Keratinocyte (primary cell): ENCODE results near the gene UNC5A. TPM values are rescaled to one million over a fixed set of nuclear protein-coding genes. Genes with fewer than 3 reads are reported as not detected.

Source experiments
- DNase-seq: peaks from one replicate; pipeline ENCODE4 v3.0.0-alpha.2; 2011; ENCODE audit warnings: low read depth, missing footprints, low spot score
- FAIRE-seq: peaks from 2 replicates; lab custom pipeline; 2011; peaks lifted over from hg19 to GRCh38; lab: Jason Lieb, UNC
- H2AFZ ChIP-seq: 2 replicates; pipeline ENCODE4 v1.6.0; 2012; ENCODE audit warnings: low read length, control low read depth, inconsistent platforms; ENCODE audit not compliant: control insufficient read depth
- H3K27ac ChIP-seq: 2 replicates; pipeline ENCODE4 v1.5.1; 2011; ENCODE audit warnings: low read length; ENCODE audit not compliant: control insufficient read depth, insufficient read depth
- H3K27me3 ChIP-seq: 3 replicates; pipeline ENCODE4 v1.6.0; 2011; ENCODE audit warnings: low read length; ENCODE audit not compliant: control insufficient read depth, insufficient read depth; ENCODE audit errors: extremely low read depth
- H3K36me3 ChIP-seq, 2 experiments: 2 replicates in 1 of 2; 3 replicates in 1 of 2; pipeline ENCODE4 v1.5.1; 2011; ENCODE audit warnings: low read length in 2 of 2, mild to moderate bottlenecking in 1 of 2; ENCODE audit not compliant: control insufficient read depth in 2 of 2, insufficient read depth in 2 of 2; ENCODE audit errors: extremely low read depth in 1 of 2
- H3K4me1 ChIP-seq: 3 replicates; pipeline ENCODE4 v1.5.1; 2011; ENCODE audit warnings: low read length; ENCODE audit not compliant: control insufficient read depth, insufficient read depth; ENCODE audit errors: extremely low read depth
- H3K4me2 ChIP-seq: 3 replicates; pipeline ENCODE4 v1.6.0; 2011; ENCODE audit warnings: low read depth, low read length; ENCODE audit not compliant: control insufficient read depth, insufficient read depth; ENCODE audit errors: extremely low read depth
- H3K4me3 ChIP-seq, 3 experiments: fragments of 200-600 bp in 1 of 3; sonication (generic) in 1 of 3; 2 replicates in 2 of 3; 3 replicates in 1 of 3; pipeline ENCODE4 v1.5.1; 2011 to 2016; ENCODE audit warnings: low read length in 3 of 3, mild to moderate bottlenecking in 3 of 3, control low read depth in 2 of 3, inconsistent platforms in 1 of 3, low read depth in 1 of 3, mixed read lengths in 1 of 3, mixed run types in 1 of 3, moderate library complexity in 1 of 3; ENCODE audit not compliant: control insufficient read depth in 2 of 3, insufficient read depth in 2 of 3; ENCODE audit errors: extremely low read depth in 1 of 3
- H3K79me2 ChIP-seq: 2 replicates; pipeline ENCODE4 v1.6.0; 2012; ENCODE audit warnings: low read length; ENCODE audit not compliant: control insufficient read depth, insufficient read depth
- H3K9ac ChIP-seq: 3 replicates; pipeline ENCODE4 v1.6.0; 2011; ENCODE audit warnings: low read length; ENCODE audit not compliant: control insufficient read depth, insufficient read depth; ENCODE audit errors: extremely low read depth
- H3K9me1 ChIP-seq: 3 replicates; pipeline ENCODE4 v1.6.0; 2011; ENCODE audit warnings: low read length; ENCODE audit not compliant: control insufficient read depth, insufficient read depth; ENCODE audit errors: extremely low read depth
- H3K9me3 ChIP-seq: 2 replicates; pipeline ENCODE4 v1.5.1; 2012; ENCODE audit warnings: low read depth, low read length; ENCODE audit not compliant: control insufficient read depth
- H4K20me1 ChIP-seq: 3 replicates; pipeline ENCODE4 v1.6.0; 2011; ENCODE audit warnings: low read length; ENCODE audit not compliant: control insufficient read depth, insufficient read depth; ENCODE audit errors: extremely low read depth
- EZH2 ChIP-seq: IDR thresholded peaks from one replicate; pipeline ENCODE4 v1.6.1; 2012; ENCODE audit warnings: inconsistent platforms, mild to moderate bottlenecking, low read length, moderate library complexity
- dilution Hi-C: fragments of 300-500 bp; cut with MboI; formaldehyde crosslinking; loops from one replicate; pipeline ENCODE4 v1.7.0; 2020; ENCODE audit warnings: low sequenced_read_pairs; ENCODE audit not compliant: extremely low pct_ligation_motif_present
- polyA plus RNA-seq, 5 experiments: library from polyadenylated mRNA; depleted of rRNA in 3 of 5; stranded (reverse) in 3 of 5; stranded (forward) in 1 of 5; unstranded in 1 of 5; fragments of >200 nt; gene quantifications; 1 replicate in 1 of 5; 2 replicates in 3 of 5; 3 replicates in 1 of 5; pipeline versions ENCODE4 v1.2.1 to v1.2.3, GENCODE V29; 2011 to 2012; ENCODE audit warnings: missing spikeins in 2 of 5, low read depth in 1 of 5, low replicate concordance in 1 of 5
- TF ChIP-seq, protein P1 (sequence below), 3 experiments: IDR thresholded peaks in 1 of 3; conservative IDR thresholded peaks in 1 of 3; optimal IDR thresholded peaks in 1 of 3; 2 replicates in 2 of 3; 3 replicates in 1 of 3; pipeline versions ENCODE3 to v1.5.1; 2011; ENCODE audit warnings: low read length in 3 of 3, mild to moderate bottlenecking in 3 of 3, moderate library complexity in 2 of 3, control low read depth in 1 of 3, inconsistent platforms in 1 of 3; ENCODE audit not compliant: insufficient read depth in 2 of 3; ENCODE audit errors: extremely low read depth in 1 of 3

The UNC5A gene
- polyA plus RNA-seq, 1 donor (not counting 4 experiments of a cell fraction or from before 2014, with no cell fraction given), result not detected

DNA sequence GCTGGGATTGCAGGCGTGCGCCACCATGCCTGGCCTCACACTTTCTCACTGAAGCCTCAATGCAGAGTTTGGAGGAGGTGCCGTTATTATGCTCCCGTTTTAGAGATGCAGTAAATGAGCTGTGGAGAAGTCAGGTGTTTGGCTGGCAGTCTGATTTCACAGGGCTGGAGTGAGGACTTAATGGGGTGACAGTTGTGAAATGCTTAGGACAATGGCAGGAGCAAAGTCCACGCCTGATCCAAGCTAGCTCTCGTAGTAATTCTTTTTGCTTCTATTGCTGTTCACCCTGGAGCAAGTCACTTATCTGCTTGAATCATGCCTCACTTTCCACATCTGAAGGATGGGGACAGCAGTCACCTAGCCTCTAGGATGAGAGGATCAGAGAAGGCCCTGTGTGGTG is 21.8 kb downstream of the UNC5A start:
- dilution Hi-C loops, result no loop called here
- Histone ChIP-seq H3K4me3 (no peak overlapping the region), H3K4me1 (no peaks in the 10 kb centered on the region), H3K9me3 (no peaks in the 10 kb centered on the region), H3K27ac (no peak overlapping the region), H3K9ac (no peak overlapping the region), H3K36me3 (no peaks in the 10 kb centered on the region), H3K27me3 (no peaks in the 10 kb centered on the region), H2AFZ (no peak overlapping the region), H4K20me1 (no peaks in the 10 kb centered on the region), H3K79me2 (no peaks in the 10 kb centered on the region), H3K9me1 (no peaks in the 10 kb centered on the region), H3K4me2 (no peak overlapping the region)
- no peak for FAIRE-seq
- no peak for DNase-seq
- no peak for TF ChIP-seq EZH2
- TF ChIP-seq, protein P1, sequence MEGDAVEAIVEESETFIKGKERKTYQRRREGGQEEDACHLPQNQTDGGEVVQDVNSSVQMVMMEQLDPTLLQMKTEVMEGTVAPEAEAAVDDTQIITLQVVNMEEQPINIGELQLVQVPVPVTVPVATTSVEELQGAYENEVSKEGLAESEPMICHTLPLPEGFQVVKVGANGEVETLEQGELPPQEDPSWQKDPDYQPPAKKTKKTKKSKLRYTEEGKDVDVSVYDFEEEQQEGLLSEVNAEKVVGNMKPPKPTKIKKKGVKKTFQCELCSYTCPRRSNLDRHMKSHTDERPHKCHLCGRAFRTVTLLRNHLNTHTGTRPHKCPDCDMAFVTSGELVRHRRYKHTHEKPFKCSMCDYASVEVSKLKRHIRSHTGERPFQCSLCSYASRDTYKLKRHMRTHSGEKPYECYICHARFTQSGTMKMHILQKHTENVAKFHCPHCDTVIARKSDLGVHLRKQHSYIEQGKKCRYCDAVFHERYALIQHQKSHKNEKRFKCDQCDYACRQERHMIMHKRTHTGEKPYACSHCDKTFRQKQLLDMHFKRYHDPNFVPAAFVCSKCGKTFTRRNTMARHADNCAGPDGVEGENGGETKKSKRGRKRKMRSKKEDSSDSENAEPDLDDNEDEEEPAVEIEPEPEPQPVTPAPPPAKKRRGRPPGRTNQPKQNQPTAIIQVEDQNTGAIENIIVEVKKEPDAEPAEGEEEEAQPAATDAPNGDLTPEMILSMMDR (optimal IDR thresholded peaks at IDR 0.05 in 1 of 3, IDR thresholded peaks at IDR 0.05 in 1 of 3, conservative IDR thresholded peaks at IDR 0.05 in 1 of 3; ENCODE audit: extremely low read depth in 1 of 3, insufficient read depth in 2 of 3, low read length in 3 of 3), result no peak

DNA sequence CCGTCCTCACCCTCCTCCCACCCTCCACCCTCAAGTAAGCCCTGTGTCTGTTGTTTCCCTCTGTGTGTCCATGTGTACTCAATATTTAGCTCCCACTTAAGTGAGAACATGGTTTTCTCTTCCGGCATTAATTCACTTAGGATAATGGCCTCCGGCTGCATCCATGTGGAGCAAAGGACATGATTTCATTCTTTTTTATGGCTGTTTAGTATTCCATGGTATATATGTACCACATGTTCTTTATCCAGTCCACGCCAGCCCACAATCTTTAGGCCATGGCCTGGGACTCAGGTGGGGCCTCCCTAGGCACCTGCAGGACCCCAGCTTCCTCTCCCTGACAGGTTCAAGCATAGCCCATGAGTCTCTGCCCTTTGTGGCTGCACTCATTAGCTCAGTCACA is 22.9 kb downstream of the UNC5A start:
- no peaks in the 10 kb centered on the region for H4K20me1 ChIP-seq
- no peaks in the 10 kb centered on the region for H3K9me1 ChIP-seq
- no peak overlapping the region for H3K27ac ChIP-seq
- H2AFZ ChIP-seq, result no peak overlapping the region
- no peaks in the 10 kb centered on the region for H3K27me3 ChIP-seq
- H3K4me1 ChIP-seq, result no peaks in the 10 kb centered on the region
- FAIRE-seq, result no peak
- dilution Hi-C loops, result no loop called here
- H3K4me3 ChIP-seq, result no peak overlapping the region
- H3K79me2 ChIP-seq, result no peaks in the 10 kb centered on the region
- H3K9me3 ChIP-seq, result no peaks in the 10 kb centered on the region
- H3K9ac ChIP-seq, result no peak overlapping the region
- TF ChIP-seq, protein P1 (optimal IDR thresholded peaks at IDR 0.05 in 1 of 3, IDR thresholded peaks at IDR 0.05 in 1 of 3, conservative IDR thresholded peaks at IDR 0.05 in 1 of 3; ENCODE audit: extremely low read depth in 1 of 3, insufficient read depth in 2 of 3, low read length in 3 of 3), result no peak
- no peak for TF ChIP-seq EZH2
- H3K36me3 ChIP-seq, result no peaks in the 10 kb centered on the region
- H3K4me2 ChIP-seq, result no peak overlapping the region
- no peak for DNase-seq
